ENCODE measurements around the gene TPO.

TPO gene

GRCh38 chr2:1588051-1588977, 175.1 kb downstream of the TPO start:
- Mint-ChIP-seq H3K27me3 (ENCODE audit: low read depth) (peaks cover 5% of the 10 kb centered on the region), H3K27ac (peak overlapping the region in 2 of 3 experiments; percentile 73 to 81), H3K4me3 (no peak overlapping the region), H3K9me3 (no peaks in the 10 kb centered on the region), H3K4me1 (peaks cover 28% of the 10 kb centered on the region), H3K36me3 (ENCODE audit: low read depth) (peaks cover under 1% of the 10 kb centered on the region)
- TF ChIP-seq, protein P1, sequence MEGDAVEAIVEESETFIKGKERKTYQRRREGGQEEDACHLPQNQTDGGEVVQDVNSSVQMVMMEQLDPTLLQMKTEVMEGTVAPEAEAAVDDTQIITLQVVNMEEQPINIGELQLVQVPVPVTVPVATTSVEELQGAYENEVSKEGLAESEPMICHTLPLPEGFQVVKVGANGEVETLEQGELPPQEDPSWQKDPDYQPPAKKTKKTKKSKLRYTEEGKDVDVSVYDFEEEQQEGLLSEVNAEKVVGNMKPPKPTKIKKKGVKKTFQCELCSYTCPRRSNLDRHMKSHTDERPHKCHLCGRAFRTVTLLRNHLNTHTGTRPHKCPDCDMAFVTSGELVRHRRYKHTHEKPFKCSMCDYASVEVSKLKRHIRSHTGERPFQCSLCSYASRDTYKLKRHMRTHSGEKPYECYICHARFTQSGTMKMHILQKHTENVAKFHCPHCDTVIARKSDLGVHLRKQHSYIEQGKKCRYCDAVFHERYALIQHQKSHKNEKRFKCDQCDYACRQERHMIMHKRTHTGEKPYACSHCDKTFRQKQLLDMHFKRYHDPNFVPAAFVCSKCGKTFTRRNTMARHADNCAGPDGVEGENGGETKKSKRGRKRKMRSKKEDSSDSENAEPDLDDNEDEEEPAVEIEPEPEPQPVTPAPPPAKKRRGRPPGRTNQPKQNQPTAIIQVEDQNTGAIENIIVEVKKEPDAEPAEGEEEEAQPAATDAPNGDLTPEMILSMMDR (IDR thresholded peaks at IDR 0.05; ENCODE audit: unreplicated experiment in 3 of 3): no peak

- Mint-ChIP-seq H3K4me1 (peaks cover 32% of the 10 kb centered on the region), H3K9me3 (no peaks in the 10 kb centered on the region), H3K4me3 (no peak overlapping the region), H3K27me3 (ENCODE audit: low read depth) (peaks cover 5% of the 10 kb centered on the region), H3K36me3 (ENCODE audit: low read depth) (no peaks in the 10 kb centered on the region), H3K27ac (peak overlapping the region; percentile 66 to 81 (median 73))
- TF ChIP-seq, protein P1 (IDR thresholded peaks at IDR 0.05; ENCODE audit: unreplicated experiment in 3 of 3): peak in 2 of 3 experiments; percentile 13 to 37
Measured at GRCh38 chr2:1588978-1589621, 175.8 kb downstream of the TPO start.

GRCh38 chr2:1590596-1591460, 177.6 kb downstream of the TPO start:
- H3K27ac Mint-ChIP-seq: peak overlapping the region; percentile 63 to 81 (median 66)
- H3K4me1 Mint-ChIP-seq: peaks cover 34% of the 10 kb centered on the region
- H3K27me3 Mint-ChIP-seq (ENCODE audit: low read depth): no peaks in the 10 kb centered on the region
- no peaks in the 10 kb centered on the region for H3K36me3 Mint-ChIP-seq (ENCODE audit: low read depth)
- TF ChIP-seq, protein P1 (IDR thresholded peaks at IDR 0.05; ENCODE audit: unreplicated experiment in 3 of 3): peak in 1 of 3 experiments; percentile 23
- no peaks in the 10 kb centered on the region for H3K9me3 Mint-ChIP-seq
- peak overlapping the region in 1 of 3 experiments; percentile 5 for H3K4me3 Mint-ChIP-seq

DNA sequence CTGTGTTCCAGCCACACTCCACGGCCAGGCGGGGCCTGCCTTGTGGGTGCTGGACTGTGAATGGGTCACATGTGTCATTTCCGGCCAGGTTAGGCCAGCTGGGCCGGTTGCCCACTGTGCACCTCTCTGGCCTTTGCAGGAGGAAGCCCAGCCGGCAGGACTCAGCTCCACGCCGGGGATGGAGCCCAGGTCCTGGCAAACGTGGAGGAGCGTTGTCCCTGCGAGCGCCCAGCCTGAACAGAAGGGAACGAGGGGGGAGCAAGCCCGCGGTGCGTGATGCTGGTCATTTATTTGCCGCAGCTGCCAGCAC, 178.2 kb downstream of the TPO start:
- no peaks in the 10 kb centered on the region for H3K9me3 Mint-ChIP-seq
- H3K27ac Mint-ChIP-seq: peak overlapping the region; percentile 63 to 81 (median 66)
- H3K27me3 Mint-ChIP-seq (ENCODE audit: low read depth): no peaks in the 10 kb centered on the region

More for the DNA sequence above, 178.2 kb downstream of the TPO start:
- Mint-ChIP-seq H3K4me1 (peaks cover 34% of the 10 kb centered on the region), H3K36me3 (ENCODE audit: low read depth) (no peaks in the 10 kb centered on the region), H3K4me3 (no peak overlapping the region)
- TF ChIP-seq, protein P1 (IDR thresholded peaks at IDR 0.05; ENCODE audit: unreplicated experiment in 3 of 3): no peak
